ENCODE measurements around the gene CNTNAP1.

GRCh38 chr17:42642336-42642735 lies 40.0 kb upstream of the CNTNAP1 start:
- TF ChIP-seq CTCF (conservative IDR thresholded peaks at IDR 0.05; ENCODE audit: low read length) (no peak), EZH2phosphoT487 (IDR thresholded peaks at IDR 0.05; ENCODE audit: borderline replicate concordance) (no peak)
